NK-92 treated with Interleukin-12 subunit alpha and Interleukin-12 subunit beta, amount 100 ng/mL, for 24 hours (cell line): Measurements from ENCODE around the gene TAF4.
"Not testable (repeated sequence)": the region's sequence is repeated elsewhere in the genome, so short reads cannot be mapped to it uniquely, and the experiment has no call there.

Experiments
- DNase-seq: peaks from one replicate; lab custom pipeline; 2025; lab: John Stamatoyannopoulos, UW

Gene TAF4

DNA sequence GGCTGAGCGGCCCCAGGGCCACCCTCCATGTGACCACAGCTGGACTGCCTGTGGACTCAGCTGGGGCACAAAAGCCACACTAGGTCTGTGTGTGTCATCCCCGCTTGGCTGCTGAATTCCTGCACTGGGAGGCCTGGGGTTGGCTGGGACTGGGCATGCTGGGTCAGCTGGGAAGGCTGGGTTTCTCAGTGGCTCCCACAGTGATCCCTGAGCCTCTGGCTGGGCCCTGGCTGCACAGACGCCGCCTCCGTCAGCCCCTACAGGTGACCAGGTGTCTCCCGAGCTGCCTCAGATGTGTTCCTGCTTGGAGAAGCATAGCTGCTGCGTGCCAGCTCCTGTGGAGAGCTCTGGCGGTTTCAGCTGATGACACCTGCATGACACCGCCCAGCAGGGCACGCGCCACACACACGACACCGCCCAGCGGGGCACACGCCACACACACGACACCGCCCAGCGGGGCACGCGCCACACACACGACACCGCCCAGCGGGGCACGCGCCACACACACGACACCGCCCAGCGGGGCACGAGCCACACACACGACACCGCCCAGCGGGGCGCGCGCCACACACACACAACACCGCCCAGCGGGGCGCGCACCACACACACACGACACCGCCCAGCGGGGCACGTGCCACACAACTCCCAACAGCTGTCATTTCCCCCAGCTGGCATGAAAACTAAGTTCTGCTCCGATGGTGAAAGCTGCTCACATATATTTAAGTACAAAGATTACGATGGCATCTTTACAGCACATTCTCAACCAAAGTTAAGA is 88.8 kb downstream of the TAF4 start:
- no peak for DNase-seq

DNA sequence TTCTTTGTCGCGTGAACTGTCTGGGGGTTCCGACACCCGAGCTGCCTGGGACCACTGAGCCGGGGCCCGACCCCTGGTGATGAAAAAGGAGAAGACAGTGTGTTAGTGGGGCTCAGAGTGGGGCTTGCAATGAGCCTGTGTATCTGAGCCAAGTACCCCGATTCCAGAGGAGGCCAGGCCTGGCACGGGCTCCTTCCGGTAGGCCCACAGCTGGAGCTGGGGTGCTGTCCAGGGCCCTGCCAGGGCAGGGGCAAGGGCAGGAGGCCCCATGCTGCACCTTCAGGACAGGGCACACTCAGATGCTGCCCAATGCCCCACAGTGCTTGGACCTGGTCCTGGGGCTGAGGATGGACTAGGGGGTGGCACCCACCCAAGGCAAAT is 89.4 kb downstream of the TAF4 start:
- no peak for DNase-seq

DNA sequence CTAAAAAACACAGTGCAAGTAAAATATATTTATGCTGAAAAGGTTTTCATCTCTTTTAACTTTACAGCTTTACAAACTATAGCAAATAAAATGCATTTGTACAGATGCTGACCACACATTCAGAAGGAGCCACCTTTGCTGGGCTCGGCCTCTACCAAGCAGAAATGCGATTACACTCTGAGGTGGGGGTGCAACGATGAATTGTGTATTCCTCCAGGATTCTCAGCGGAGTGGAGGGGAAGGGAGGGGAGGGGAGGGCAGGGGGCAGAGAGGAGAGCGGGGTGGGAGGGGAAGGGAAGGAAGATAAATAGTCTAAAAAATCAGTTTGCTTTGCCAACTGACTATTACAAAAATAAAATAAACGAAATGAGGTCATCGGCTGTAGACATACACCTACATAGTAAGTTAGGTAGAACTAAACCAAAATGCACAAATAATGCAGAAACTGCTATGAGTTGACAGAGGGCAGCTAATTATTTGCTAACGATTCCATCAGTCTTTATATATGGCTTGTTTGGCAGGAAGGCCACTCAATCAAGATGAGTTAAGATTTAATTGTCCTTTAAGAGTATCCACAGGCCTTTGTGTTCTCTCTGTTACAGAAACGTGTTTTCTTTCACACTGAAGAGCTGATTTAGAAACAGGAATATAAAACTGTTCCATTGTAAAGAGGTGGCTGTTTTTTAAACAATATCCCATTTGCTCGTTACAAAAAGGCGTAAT is 90.1 kb downstream of the TAF4 start:
- DNase-seq = no peak

DNA sequence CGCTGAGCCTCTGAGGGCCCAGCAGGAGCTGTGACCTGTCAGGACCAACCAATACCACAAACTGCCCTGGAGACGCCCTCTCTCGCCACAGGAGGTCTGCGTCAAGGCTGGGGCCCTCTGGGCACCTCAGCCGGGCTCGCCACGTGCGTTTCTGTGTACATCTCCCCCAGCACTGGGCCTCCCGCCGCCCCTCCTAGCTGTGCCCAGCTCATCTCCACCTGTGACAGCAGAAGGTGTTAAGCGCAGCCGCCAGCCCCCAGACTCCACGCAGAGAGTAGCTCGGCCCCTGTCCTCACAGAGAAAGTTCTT is 91.4 kb downstream of the TAF4 start:
- no peak for DNase-seq

DNA sequence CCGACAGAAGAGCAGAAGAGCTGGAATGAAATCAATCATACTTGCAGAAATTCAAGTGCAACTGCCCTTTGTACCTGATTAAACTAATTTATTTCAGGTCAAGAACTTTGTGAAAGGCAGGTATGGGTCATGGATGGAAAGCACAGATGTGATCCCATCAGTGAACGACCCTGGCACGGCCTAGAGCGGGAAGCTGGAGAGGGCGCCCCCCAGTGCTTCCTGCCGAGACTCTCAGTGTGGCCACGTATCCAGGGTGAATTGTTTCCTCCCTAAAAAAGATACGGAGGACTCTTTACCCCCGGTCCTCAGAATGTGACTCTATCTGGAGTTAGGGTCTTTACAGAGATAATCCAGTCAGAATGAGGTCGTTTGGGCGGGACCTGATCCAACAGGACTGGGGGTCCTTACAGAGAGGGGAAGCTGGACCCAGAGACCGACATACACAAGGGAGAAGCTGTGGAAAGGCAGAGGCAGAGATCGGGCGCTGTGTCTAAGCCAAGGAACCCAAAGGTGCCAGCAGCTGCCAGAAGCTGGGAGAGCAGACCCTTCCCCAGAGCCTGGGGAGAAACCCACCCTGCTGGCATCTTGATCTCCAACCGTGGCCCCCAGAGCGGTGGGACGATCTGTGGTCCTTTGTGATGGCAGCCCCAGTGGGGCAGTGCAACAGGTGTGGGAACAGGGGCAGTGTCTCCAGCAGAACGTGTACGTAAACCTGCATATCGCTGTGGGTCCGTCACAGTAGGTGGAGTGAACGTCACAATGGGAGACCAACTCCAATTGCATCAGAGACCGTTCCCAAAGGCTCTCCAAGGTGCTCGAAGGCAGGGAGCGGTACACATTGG is 91.9 kb downstream of the TAF4 start:
- no peak for DNase-seq

DNA sequence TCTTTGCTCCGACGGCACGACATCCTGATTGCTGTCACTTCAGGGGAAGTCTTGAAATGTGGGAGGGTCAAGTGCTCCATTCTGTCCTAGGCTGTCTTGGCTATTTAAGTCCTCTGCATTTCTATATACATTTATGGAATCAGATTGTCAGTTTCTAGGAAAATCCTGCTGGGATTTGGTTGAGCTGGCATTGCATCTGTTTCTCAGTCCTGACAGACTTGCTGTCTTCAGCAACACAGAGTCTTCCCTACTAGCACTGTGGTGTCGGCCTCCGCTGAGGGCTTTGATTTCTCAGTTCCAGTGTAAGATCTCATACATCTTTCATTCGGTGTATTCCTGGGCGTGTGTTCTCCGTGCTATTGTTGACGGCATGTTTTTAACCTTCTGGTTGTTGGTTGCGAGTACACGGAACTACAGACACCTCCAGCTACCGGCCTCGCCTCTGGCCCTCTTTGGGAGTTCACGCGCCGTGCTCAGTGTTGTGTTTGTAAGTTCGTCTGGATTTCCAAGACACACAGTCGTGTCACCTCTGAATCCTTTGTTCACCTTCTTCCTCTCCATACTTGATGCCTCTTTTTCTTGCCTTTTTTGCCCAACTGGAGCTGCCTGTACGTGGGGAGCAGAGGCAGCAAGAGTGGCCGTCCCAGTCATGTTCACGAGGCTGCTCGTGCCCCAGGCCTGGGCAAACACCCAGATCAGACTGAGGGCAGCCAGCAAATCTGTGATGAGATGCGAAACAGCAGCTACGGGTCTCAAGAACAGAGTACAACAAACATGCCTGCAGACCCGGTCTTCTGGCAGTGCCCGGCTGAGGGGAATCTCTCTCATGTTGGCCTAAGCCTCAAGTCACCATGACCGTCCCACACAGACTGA is 92.8 kb downstream of the TAF4 start:
- DNase-seq = no peak

DNA sequence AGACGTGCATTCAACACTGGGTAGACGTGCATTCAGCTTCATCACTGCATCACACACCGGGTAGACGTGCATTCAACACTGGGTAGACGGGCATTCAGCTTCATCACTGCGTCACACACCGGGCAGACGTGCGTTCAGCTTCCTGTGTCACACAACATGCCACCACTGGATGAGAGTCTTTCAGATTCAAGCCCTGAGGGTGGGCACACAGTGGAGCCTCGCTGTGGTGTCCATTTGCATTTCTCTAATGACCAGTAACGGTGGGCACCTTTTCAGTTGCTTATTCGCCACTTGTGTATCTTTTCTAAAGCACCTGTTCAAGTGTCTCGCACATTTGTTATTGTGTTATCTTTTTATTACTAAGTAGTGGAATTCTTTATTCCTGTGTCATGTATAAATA is 94.1 kb downstream of the TAF4 start:
- not testable (repeated sequence) for DNase-seq

DNA sequence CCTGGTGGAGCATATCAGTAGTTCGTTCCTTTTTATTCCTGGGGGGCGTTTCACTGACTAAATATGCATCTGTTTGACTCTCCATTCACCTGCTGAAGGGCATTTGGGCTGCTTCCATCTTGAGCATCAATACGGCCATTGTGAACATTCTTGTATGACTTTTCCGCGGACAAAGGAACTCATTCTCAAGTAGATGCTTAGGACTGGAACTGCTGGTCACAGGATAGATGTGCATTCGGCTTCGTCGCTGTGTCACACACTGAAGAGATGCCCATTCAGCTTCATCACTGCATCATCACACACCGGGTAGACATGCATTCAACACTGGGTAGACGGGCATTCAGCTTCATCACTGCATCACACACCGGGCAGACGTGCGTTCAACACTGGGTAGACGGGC is 95.3 kb downstream of the TAF4 start:
- no peak for DNase-seq

DNA sequence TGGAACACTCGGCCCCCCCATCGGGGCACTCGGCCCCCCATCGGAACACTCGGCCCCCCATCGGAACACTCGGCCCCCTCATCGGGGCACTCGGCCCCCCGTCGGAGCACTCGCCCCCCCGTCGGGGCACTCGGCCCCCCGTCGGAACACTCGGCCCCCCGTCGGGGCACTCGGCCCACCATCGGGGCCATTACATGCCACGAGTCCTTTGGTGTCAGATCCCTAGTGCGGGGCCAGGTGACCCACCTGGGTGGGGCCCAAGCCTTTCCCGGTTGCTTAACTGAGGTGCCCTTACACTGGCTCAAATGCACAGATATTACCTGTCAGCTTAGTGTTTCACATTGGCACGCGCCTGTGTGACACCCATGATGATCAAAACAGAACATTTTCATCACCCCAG is 95.9 kb downstream of the TAF4 start:
- no peak for DNase-seq

DNA sequence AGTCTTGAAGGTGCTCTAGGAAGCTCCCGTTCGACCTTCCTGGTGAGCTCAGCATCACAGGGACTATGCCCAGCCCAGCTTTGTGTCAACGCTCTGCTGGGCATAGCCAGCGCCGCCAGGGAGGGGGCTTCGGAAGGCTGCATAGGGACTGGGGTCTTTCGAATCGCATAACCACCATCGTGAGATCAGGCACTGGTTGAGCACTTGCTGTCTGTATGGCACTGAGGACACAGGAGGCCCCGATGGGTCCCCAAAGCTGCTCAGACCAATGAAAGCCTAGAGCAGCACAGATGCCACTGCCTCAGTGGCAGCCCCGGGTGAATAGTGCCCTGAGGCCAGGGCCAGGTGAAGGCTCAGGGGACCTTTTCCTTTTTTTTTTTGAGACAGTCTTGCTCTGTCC is 96.7 kb downstream of the TAF4 start:
- DNase-seq = no peak

DNA sequence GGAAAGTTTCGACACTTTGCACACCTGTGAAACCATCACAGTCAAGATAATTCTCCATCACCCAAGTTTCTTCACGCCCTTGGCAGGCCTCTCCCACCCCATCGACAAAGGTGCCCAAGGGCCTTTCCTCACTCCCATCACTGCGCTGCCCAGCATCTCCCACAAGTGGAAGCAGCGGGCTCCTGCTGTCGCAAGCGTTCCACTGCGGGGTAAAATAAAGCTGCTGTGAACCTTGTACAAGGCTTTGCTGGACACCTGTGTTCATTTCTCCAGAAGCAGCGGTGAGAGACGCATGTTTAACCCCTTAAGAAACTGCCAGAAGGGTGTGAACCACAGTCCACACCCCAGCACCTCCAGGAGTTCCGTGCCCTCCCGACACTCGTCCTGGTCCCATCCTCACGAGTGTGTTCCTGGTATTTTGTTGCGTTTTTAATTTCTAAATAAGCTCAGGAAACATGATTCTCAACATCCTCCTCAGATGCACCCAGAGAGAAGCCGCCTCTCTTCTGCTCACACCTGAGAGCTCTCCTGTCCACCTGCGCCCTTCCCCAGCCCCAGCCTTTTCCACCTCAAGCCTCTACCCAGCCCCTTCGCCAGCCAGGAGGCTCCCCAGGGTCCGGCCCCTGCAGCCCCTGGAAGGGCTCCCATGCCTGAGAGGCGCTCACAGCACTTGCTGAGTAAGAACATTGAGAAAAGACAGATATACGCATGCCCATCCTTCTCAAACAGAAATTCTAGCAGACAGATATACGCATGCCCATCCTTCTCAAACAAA is 97.5 kb downstream of the TAF4 start:
- DNase-seq = no peak

DNA sequence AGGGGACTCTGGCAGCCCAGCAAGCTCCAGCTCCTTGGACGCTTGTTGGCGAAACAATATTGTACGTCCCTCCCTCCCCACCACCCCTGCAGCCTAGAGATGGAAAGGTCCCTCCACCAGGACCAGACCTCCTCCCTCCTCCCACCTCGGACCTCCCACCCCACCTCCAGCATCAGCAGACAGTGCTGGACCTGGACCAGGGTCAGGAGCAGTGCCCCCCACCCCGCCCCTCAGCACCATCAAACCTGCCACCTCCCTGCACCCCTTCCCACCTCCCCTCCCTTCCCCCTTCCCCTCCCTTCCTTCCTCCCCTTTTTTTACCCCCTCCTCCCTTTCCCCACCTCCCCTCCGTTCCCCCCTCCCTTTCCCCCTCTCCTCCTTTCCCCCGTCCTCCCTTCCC is 98.4 kb downstream of the TAF4 start:
- DNase-seq = no peak

DNA sequence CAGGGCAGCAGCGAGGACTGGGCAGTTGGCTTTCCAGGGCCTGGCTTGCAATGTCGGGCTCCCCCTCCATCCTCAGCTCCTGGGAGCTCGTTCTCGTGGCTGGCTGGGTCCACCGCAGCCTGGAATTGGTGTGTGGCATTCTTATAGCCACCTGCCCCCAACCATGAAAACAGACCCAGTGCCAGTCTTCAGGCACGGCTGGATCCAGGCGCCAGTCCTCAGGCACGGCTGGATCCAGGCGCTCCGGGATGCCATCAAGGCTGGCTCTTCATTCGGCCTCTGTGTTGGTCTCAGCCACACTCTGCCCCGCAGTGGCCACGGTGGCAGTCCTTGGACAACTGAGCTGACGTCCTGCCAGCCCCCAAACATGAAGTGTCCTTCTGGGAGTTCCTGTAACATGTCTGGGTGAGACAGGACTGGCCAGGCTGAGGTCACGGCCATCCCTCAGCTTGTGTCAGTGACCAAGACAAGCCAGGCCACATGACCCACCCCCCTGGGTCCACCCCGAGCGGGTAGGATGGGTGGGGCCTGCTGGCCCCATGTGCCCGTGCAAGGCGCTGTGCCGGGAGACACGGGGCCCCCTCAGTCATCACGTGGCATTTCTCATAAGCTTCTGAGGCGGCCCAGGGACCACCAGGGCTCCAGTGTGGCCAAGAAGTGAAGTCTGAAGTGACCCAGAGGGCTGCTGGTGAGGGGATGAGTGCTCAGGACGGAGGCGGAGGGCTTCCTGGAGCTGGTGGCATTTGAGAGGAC is 99.0 kb downstream of the TAF4 start:
- no peak for DNase-seq

DNA sequence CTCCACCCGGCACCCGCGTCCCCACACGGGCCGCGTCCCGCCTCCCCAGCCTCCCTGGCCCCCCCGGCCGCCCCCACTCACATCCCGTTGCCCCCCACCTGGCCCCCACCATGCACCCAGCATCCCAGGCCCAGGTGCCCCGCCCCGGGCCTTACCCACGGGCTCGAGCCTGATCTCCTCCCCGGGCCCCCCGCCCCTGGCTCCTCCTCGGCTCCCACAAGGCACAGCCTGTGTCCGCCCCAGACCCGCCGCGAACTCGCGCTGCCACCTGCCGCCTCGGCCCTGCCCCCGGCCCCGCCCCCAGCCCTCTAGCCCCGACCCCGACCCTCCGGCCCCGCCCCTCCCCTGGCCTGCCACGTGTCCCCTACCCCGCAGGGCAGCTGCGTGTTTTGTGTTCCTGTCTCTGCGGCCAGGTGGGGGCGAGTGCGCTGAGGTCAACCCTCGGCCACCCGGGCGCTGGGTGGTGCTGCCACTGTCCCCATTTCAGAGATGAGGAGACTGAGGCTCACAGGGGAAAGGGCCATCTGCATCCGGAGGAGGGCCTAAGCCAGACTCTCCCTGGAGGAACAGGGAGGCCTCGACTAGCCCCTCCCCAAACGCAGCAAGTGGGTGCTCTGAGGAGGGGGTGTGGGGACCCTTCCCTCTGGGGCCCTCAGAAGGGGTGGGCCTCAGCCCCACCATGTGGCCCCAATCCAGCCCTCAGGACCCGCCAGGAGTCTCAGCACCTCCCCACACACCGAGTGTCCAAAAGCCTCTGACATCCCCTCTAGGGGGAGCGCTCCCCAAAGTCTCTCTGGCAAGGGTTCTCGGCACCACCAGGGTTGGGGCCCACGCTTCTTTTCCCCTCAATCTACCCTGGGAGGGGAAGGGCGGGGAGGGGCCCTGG is 99.8 kb downstream of the TAF4 start:
- DNase-seq = no peak

DNA sequence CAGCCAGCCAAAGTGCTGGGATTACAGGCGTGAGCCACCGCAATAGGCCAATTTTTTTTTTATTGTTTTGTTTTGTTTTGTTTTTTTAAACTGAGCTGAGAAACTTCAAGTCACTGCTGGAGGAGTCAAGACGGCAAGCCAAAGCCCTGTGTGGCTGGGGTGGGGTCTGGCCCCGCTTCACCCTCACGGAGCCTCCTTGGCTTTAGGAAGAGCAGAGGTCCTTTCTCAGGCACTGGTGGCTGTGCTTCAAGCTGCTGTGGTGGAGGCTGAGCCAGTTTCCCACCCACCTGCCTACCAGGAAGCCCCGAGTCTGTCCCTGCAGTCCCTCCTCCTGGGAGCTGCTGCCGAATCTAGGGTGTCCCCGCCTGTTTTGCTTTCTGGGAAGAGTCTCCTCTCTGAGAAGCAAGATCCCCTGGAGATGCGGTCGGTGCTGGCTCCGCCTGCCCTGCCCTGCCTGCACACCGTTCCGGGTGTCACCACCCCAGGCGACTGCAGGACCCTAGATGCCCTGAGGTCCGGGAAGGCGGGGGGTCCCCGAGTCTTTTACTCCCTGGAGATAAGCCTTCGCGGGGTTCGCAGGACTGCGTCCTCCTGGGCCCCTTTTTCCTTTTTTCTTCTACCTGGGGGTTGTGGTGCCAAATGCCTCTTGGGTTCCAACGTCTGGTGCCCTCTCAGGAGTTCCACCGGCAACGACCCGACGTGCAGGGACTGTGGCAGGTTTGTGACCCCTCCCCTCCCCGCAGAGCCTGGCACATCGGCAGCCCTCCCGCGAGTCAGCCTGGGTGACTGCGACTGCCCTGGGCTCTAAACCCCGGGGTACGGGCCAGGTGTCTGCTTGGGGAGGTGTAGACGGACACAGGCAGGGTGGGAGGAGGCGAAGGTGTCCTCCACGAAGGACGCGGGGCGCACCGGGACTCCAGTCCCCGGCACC is 100.7 kb downstream of the TAF4 start:
- no peak for DNase-seq

DNA sequence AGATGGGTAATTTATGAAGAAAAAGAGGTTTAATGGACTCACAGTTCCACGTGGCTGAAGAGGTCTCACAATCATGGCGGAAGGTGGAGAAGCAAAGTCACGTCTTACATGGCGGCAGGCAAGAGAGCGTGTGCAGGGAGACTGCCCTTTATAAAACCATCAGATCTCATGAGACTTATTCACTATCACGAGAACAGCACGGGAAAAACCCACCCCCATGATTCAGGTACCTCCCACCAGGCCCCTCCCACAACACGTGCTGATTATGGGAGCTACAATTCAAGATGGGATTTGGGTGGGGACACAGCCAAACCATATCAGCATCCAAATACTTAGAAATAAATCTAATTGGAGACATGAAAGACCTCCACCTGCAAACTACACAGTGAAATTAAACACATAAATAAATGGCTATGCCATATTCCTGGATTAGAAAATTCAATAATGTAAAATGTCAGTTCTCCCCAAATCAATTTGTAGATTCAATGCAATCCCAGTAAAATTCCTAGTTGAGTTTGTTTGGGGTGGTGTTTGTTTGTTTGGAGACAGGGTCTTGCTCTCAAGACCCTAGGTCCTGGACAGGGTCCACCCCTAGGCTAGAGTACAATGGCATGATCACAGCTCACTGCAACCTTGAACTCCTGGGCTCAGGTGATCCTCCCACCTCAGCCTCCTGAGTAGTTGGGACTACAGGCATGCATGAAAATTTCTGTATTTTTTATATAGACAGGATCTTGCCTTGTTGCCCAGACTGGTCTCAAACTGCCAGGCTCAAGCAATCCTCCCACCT is 101.6 kb downstream of the TAF4 start:
- DNase-seq = no peak

DNA sequence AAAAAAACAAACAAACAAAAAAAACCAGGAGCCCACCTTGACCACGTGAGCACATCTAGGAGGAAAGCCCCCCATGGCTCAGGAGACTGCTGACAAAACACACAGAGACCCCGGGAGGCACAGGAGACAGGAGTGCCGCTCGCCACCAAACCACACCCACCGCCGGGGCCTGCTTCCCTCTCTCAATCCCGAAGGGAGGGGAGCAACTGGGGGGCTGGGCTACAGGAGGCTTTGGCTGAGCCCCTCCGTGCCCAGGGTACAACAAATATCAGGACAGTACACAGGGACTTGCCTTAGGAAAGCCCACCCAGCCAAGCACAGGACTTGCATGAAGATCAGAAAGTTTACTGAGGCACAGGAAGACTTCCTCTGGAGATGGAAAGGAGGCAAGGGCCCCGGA is 102.5 kb downstream of the TAF4 start:
- no peak for DNase-seq

DNA sequence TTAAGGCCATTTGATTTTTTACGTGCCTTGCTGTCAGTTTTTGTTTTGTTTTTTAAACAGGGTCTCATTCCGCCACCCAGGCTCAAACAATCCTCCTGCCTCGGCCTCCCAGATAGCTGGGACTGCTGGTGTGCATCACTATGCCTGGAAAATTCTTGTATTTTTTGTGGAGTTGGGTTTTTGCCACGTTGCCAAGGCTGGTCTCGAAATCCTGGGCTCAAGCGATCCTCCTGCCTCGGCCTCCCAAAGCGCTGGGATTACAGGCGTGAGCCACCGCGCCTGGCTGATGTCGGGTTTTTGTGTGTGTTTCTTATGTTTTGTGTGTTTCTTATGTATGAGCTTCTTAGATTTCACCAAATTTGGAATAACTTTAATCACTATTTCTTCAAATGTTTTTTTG is 104.8 kb downstream of the TAF4 start:
- no peak for DNase-seq
